Stimulated activated CD8-positive, alpha-beta memory T cell treated with anti-CD3 and anti-CD28 coated beads, Interleukin-7, amount 100 ng/mL, for 1 hour (primary cell): ENCODE measurements around the gene CKS1B.
"Not testable (repeated sequence)": the region's sequence is repeated elsewhere in the genome, so short reads cannot be mapped to it uniquely, and the experiment has no call there.

Source experiments
- DNase-seq, 2 donors: peaks; one replicate each; pipeline ENCODE4 v3.0.0-alpha.2; 2020; ENCODE audit warnings: low read depth in 2 of 2

CKS1B gene

DNA sequence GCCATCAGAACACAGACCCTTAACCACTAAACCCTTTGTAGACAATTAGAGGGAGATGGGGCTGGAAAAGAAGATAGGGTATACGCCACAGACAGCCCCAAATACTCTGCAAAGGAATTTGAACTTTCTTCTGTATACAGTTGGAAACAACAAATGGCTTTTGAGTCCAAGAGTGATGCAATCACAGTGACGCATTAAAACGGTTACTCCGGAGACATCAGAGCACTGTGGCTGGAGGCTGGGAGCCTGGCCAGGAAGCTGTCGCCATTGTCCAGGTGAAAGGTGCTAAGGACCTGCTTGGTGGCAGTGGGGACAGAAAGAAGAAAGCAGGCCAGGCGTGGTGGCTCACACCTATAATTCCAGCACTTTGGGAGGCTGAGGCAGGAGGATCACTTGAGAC is 12.8 kb downstream of the CKS1B start:
- DNase-seq, result no peak

DNA sequence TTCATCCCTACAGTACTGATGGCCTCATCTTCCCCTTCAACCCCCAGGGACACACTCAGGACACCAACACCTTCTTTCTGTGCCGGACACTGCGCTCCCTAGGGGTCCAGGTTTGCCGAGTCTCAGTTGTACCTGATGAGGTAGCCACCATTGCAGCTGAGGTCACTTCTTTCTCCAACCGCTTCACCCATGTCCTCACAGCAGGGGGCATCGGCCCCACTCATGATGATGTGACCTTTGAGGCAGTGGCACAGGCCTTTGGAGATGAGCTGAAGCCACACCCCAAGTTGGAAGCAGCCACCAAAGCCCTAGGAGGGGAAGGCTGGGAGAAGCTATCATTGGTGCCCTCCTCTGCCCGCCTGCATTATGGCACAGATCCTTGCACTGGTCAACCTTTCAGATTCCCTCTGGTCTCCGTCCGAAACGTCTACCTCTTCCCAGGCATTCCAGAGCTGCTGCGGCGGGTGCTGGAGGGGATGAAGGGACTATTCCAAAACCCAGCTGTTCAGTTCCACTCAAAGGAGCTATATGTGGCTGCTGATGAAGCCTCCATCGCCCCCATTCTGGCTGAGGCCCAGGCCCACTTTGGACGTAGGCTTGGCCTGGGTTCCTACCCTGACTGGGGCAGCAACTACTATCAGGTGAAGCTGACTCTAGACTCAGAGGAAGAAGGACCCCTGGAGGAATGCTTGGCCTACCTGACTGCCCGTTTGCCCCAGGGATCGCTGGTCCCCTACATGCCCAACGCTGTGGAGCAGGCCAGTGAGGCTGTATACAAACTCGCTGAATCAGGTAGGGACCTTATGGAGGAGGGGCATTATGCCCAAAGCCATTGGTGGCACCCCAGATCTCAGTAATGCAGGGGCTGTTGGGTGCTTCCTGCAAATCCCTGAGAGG is 13.8 kb downstream of the CKS1B start:
- no peak for DNase-seq

DNA sequence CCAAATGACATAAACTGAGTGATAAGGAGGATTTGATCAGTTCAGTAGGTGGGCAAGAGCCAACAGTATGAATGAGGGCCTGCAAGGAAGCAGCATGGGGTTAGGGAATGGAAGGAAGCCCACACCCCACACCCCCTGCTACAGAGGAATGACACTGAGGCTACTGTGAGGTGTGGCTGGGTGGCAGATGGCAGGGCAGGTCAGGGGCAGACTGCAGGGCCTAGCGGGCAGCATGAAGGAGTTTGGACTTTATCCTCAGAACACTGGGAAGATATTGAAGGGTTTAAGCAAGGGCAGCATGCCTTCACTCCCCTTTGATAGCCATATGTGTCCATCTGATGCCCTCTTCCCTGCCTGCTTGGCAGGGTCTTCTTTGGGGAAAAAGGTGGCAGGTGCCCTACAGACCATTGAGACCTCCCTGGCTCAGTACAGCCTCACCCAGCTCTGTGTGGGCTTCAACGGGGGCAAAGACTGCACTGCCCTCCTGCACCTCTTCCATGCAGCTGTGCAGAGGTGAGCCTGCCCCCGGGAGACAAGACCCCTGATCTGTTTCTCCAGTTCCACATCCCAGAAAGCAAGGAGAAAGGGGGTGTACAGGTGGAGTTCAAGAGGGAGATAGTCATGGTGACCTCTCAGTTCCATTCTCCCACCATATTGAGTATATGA is 14.8 kb downstream of the CKS1B start:
- no peak for DNase-seq

DNA sequence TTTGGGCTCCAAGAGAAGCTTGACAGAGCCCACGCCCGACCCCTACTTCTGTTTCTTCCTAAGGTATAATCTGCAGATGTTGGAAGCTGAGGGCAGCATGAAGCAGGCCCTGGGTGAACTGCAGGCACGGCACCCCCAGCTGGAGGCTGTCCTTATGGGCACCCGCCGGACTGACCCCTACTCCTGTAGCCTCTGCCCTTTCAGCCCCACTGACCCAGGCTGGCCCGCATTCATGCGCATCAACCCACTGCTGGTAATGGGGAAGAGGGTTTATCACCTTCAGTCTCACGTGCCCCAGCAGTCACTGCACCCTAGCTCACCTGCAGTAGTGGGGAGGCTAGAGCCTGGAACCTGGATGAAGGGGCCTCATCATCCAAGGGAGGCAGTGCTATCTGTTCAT is 15.8 kb downstream of the CKS1B start:
- no peak for DNase-seq

DNA sequence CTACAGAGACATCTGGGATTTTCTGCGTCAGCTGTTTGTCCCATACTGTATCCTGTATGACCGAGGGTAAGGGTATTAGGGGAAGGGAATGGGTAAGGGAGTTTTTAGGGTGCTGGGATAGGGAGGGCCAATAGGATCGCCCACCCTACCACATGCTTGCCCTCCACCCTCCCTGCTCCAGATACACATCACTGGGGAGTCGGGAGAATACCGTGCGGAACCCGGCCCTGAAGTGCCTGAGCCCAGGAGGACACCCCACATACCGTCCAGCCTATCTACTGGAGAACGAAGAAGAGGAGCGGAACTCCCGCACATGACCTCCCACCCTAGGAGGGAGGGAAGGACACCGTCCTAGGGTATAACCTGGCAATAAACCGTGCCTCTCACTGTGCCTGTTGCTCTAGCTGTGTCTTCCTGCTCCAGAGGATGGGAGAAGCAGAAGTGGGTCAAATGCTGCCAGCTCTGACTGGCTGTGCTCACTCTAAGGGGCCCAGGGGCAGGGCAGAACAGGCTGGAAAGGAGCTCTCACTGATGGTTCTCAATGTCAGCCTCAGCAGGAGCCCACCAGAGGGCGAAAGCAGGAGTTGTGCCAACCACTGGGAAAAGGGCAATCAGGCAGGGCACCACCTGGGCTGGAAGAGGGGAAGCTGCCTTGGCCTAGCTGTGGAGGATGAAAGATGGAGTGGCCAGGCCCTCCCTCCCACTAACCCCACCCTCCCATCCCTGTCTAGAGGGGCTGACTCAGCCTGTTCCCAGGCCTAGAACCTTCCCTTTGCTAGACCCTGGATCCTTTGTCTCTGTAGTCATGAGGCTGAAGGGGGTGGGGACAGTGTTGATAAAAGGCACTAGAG is 18.5 kb downstream of the CKS1B start:
- DNase-seq, result no peak

DNA sequence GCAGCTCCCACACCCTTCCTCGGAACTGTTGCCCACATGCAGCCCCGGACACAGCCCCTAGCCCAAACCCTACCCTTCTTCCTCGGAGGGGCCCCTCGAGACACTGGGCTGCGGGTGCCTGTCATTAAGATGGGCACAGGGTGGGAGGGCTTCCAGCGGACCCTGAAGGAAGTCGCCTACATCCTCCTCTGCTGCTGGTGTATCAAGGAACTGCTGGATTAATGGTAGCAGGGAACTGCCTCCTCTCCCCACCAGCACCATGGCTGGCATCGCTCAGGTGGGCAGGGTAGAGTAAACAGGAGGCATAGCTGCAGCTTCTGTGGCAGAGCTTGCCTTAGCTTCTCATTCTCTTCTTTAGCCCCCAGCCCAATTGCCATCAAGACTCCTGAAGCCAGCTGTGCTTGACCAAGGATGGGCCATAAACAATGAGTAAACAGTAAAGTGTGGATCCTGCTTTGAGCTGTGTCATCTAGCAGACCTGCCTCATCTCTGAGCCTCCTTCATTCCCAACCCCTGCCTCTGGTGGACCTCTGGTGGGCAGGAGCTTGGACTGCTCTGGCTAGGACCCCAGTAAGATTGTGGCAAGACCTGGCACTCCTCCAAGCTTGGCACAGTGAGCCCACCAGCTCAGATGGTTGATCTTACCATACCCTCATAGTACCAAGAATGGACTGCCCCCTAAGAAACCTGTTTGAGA is 19.2 kb downstream of the CKS1B start, which contains the start of gene LENEP:
Gene LENEP, plus strand, starts transcription at position 15 of the 697 bp plus-strand sequence. Its CDS starts 22 bp downstream, at position 37.
- DNase-seq, result no peak

DNA sequence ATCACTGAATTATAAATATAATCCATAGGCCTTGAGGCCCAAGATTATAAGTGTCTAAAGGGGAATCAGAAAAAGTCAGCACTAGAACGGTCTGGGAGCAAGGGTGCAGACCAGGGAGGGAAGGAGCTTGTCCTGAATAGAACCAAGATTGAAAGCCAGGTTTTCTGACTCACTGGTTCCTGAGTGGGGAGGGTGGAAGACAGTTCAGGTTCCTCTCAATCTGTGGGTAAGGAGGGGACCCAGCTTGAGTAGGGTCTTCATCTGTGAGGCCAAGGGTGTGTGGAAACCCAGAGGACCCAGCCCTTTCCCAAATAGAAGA is 19.7 kb downstream of the CKS1B start:
- no peak for DNase-seq

DNA sequence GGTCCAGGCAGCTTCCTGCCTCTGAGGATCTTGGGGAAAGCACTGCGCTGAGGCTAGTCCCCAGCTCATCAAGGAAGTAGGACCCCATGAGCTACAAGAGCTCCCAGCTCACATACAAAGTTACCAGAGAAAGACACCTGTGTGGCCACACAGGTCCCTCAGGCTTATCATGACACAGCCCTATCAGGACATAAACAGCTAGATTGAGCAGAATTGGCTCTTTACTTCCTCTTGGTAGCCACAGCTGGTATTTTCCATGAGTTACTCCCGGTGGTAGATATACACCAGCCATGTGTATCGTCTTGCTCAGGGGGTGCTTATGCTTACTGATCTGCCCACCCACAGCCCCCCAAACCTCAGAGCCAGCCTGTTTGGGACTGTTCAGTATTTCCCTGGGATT is 20.1 kb downstream of the CKS1B start:
- DNase-seq, result no peak

DNA sequence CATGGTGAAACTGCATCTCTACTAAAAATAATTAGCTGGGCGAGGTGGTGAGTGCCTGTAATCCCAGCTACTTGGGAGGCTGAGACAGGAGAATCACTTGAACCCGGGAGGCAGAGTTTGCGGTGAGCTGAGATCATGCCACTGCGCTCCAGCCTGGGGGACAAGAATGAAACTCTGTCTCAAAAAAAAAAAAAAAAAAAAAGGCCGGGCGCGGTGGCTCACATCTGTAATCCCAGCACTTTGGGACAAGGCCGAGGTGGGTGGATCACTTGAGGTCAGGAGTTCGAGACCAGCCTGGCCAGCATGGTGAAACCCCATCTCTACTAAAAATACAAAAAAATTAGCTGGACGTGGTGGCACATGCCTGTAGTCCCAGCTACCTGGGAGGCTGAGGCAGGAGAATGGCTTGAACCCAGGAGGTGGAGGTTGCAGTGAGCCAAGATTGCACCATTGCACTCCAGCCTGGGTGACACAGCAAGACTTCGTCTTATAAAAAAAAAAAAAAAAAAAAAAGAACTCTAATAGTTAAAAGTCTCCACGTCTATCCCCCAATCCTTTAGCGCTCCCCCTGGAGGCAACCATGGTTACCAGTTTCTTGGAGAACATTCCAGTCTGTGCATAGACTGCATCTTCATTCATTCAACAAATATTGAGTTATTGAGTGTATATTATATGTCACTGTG is 21.0 kb downstream of the CKS1B start:
- not testable (repeated sequence) for DNase-seq

DNA sequence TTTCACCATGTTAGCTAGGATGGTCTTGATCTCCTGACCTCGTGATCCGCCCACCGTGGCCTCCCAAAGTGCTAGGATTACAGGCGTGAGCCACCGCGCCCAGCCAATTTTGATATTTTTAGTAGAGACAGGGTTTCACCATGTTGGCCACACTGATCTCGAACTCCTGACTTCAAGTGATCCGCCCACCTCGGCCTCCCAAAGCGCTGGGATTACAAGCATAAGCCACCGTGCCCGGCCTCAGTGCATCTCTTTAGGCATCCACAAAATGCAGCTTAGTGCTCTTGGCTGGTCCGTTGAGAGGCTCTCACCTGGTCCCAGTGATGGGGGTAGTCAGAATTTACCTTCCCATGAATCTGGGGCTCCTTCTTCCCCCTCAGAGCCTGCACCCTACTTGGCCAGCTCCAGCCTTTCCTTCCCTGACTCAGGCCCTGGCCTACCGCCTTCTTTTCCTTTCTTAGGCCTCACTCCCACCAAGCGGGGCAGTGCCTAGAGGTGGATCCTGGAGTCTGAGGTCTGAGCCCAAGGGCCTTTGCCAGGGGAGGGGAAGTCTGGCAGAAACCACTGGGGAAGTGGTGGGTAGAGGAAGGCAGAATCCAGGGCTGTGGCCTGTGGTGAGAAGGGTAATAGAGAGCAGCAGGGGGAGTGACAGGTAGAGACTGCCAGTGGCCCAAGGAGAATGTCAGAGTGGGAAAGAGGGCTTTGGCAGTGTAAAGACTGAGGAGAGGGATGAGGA is 22.7 kb downstream of the CKS1B start:
- DNase-seq, result no peak

DNA sequence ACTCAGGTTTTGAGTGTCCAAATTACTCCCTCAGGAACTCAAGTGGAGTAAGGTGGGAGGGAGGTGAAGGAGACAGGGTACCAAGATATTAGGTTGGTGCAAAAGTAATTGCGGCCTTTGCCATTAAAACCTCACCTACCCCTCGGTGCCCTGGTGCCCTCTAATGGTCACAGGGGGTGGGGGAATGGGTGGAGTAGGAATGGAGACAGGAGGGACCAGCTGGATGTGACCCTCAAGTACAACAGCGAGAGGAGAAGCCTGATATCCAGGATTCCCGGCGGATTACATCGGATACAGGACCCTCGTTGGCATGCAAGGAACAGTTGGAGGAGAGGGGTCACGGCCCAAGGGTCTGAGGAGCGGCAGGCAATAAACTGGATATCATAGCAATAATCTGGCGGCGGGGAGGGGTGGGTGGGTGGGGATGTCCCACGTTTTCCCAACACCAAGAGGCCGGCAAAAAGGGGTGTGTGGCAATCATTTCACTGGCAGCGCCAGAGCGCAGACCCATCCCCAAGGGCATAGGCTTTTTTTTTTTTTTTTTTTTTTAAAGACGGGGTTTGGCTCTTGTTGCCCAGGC is 23.8 kb downstream of the CKS1B start:
- no peak for DNase-seq

DNA sequence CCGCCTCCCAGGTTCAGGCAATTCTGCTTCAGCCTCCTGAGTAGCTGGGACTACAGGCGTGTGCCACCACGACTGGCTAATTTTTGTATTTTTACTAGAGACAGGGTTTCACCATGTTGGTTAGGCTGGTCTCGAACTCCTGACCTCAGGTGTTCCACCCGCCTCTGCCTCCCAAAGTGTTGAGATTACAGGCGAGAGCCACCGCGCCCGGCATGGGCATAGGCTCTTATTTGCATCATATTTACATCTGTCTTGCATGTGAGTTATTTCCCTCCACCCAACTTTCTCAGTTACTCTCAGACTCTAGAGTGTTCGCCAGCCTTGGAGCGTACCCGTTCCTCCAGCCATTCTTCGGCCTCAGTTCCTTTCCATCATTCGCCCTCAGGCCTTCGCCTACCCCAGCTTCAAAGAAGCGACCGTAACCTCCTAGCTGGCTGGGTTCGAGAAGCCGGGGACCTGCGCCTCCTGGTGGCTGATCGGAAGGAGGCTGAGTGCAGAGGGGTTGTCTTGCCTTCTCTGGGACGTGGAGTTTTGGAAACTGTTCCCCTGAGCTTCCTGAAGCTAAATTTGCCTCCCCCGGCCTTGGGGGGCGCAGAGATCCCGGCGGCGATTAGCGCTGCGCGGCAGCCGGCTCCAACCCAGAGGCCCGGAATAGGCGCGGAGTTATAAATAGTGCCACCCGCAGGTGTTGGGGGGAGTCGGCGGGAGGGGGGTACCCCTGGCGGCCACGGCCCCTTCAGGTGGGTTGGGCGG is 24.5 kb downstream of the CKS1B start:
- peak in 1 of 2 donors; percentile 56 for DNase-seq

DNA sequence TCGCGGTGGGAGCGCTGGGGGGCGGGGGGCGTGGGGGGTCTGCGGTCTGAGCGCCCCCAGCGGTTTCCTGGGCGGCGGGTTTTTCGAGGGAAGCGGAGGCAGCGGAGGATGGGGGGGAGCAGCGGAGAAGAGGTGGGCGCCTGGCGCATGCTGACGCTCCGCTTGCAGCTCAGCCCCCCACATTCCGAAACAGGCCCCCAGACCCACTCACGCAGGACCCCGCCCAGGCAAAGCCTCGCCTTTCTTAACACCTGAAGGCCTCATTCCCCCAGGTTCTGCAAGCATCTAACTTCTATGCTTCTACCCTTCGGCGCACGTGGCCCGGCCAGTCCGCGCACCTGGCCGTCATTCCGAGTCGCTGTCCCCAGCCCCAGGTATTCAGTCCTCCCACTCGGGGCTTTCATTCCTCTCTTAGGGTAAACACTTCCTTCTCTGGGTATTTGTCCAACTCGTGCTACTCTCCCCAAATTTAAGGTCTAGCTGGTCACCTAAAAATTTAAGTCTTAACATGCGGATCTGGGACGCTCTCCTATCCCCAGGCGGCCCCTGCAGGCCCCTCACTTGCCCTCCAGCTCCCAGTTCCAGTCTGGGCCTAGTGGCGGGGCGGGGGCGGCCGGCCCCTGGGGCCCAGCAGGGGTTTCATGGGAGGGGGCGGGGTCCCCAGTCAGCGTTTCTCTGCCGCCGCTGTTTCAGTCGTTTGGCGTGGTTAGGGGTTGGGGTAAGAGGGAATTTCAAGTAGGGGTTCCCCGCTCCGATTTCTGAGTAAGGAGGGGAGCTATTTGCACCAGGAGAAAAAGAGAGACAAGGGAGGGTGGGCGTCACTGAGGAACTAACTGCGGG is 25.3 kb downstream of the CKS1B start:
- no peak for DNase-seq

DNA sequence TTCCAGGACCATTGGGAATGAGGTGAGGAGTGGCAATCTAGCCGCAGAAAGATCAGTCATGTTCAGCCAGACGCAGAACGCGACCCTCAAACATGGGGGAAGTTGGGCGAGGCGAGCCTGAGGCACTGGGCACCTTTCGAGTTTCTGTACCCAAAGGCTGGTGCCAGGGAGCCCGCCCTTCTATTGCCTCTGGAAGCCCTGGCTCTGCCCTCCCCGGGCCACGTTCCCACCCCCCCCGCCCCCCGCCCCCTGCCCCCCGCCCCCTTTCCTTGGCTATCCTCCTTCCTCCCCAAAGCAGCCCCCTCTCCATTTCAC is 25.9 kb downstream of the CKS1B start:
- no peak for DNase-seq

DNA sequence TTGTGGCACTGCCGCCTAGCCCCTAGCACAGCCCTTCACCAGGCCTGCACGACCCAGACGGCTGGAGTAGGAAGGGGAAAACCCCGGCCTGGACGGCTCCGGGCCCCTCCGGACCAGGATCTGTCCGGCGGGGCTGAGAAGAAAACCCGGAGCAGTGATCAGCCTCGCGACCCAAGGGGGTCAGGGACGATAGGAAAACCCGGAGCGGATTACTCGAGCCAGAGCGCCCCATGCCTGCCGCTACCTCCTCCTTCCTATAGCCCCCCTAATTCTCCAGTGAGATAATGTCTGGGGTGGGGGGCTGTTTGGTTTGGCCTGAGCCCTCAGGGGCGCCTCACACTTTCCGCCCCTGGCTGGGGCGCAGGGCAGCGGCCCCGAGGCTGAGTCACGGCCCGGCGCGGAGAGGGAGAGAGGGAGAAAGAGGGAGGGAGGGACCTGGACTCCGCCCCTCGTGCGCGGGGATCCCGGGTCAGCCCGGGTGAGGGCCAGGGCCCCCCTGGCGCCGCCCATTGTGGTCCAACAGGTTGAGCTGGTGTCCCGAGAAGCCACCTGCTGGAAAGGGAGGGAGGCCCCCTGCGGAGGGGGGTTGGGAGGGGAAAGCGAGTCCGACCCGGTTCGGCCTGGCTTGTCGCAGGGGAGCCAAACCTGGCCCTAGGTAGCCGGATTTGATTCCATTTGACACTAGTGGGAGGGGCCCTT is 26.4 kb downstream of the CKS1B start:
- peak; percentile 56 to 62 for DNase-seq

DNA sequence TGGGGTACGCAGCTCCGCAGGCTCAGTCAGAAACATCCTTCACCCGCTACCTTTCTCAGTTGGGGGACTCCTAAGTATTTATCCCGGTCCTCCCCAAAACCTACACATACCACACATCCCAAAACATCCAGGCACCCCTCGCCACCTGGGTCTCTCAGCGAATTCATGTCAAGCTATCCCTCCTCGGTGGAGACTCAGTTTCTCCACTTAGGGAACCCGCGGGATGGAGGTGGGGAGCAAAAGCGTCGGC is 26.9 kb downstream of the CKS1B start:
- no peak for DNase-seq

DNA sequence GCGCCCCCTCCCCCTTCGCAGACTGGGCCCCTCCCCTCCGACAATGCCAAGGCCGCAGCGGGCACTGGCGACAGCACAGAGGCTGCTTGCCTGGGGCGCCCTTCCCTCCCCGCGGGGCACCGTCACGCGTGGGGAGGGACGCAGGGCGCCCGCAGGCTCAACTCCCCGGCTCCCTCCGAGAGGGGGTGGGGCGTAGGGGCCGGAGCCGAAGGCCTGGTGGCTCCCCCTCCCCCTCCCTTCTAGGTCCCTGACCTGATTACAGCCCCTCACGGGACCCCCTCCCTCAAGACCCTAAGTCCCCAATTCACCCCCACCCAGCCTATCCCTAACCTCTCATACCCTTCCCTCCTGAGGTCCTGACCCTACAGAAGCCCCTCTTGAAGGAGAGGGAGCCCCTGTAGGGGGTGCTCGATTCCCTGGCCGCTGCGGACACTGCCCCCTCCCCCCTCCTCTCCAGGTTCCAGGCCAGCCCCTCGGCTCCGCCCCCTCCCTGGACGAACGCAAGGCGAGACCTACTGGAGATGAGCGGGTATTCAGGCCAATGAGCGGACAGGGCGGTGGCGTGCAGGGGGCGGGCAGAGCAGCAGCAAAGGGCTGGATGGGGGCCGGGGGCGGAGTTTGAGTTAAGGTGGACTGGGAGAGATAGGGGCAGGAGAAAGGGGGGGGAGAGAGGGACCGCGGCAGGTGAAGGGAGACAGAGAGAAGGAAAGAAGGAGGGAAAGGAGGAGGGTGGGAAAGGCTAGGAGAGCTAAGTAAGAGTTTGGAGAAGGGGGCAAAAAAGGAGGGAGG is 27.4 kb downstream of the CKS1B start:
- DNase-seq, result peak; percentile 93 to 97
